Activated naive CD4-positive, alpha-beta T cell treated with anti-CD3 and anti-CD28 coated beads for 36 hours (primary cell): ENCODE measurements around the gene VWA5B1. TPM values are rescaled to one million over a fixed set of nuclear protein-coding genes. Genes with fewer than 3 reads are reported as not detected.

Experiments
- CTCF ChIA-PET: fragments of 350-600 bp; sonication (Branson Sonifier 250); formaldehyde crosslinking; loops from one replicate; lab custom pipeline; 2021; ENCODE audit warnings: antibody characterized with exemption; lab: Charles Lee
- DNase-seq: peaks from one replicate; pipeline ENCODE4 v3.0.0-alpha.2; 2020
- H3K27ac Mint-ChIP-seq: one replicate; pipeline ENCODE4 v1.8.0; 2021; ENCODE audit warnings: mild to moderate bottlenecking, mixed read lengths
- H3K27me3 Mint-ChIP-seq: one replicate; pipeline ENCODE4 v1.8.0; 2021; ENCODE audit warnings: low read depth, mixed read lengths
- H3K36me3 Mint-ChIP-seq: one replicate; pipeline ENCODE4 v1.8.0; 2021; ENCODE audit warnings: low read depth, mixed read lengths
- H3K4me1 Mint-ChIP-seq: one replicate; pipeline ENCODE4 v1.8.0; 2021; ENCODE audit warnings: low read depth, mixed read lengths
- H3K4me3 Mint-ChIP-seq: one replicate; pipeline ENCODE4 v1.8.0; 2021; ENCODE audit warnings: mild to moderate bottlenecking, moderate library complexity, mixed read lengths
- H3K9me3 Mint-ChIP-seq: one replicate; pipeline ENCODE4 v1.8.0; 2021; ENCODE audit warnings: mixed read lengths
- intact Hi-C: fragments of 100-400 bp; cut with micrococcal nuclease; formaldehyde crosslinking; loops from one replicate; pipeline ENCODE4 v1.15.1; 2023
- total RNA-seq, 2 experiments: library from RNA; stranded (reverse); gene quantifications; one replicate each; pipeline ENCODE4 v1.2.3, GENCODE V29; 2021

VWA5B1 gene
- total RNA-seq, 2 experiments from 2014 or later: not detected

GRCh38 chr1:20317471-20317870, 26.8 kb downstream of the VWA5B1 start:
- Mint-ChIP-seq H3K27me3 (no peaks in the 10 kb centered on the region), H3K27ac (no peak overlapping the region), H3K4me3 (no peak overlapping the region), H3K36me3 (no peaks in the 10 kb centered on the region), H3K4me1 (peaks cover 19% of the 10 kb centered on the region), H3K9me3 (no peaks in the 10 kb centered on the region)
- intact Hi-C loops: no loop called here
- CTCF ChIA-PET: interaction anchor here (0.6 to 0.8 kb wide), 4 partner anchors 100 to 391 kb away, joined by 3 to 4 read pairs (median 3); no protein-coding TSS in a partner anchor
- DNase-seq: no peak

- CTCF ChIA-PET: interaction anchor here (0.5 kb wide), 1 partner anchor 679 kb away, joined by 4 read pairs; no protein-coding TSS in a partner anchor
- Mint-ChIP-seq H3K36me3 (no peaks in the 10 kb centered on the region), H3K4me1 (peaks cover 28% of the 10 kb centered on the region), H3K27ac (no peak overlapping the region), H3K9me3 (no peaks in the 10 kb centered on the region), H3K27me3 (no peaks in the 10 kb centered on the region), H3K4me3 (no peak overlapping the region)
- intact Hi-C loops: no loop called here
- no peak for DNase-seq
Observed at GRCh38 chr1:20318521-20318920, 27.8 kb downstream of the VWA5B1 start.

GRCh38 chr1:20318971-20319370, 28.3 kb downstream of the VWA5B1 start:
- no peak for DNase-seq
- Mint-ChIP-seq H3K36me3 (no peaks in the 10 kb centered on the region), H3K4me1 (peaks cover 28% of the 10 kb centered on the region), H3K27ac (no peak overlapping the region), H3K9me3 (no peaks in the 10 kb centered on the region), H3K27me3 (no peaks in the 10 kb centered on the region), H3K4me3 (no peak overlapping the region)
- CTCF ChIA-PET: no interaction called here
- intact Hi-C loops: no loop called here

- intact Hi-C loops: loop anchor here (10.0 kb wide), 1 partner anchor 605 kb away; no protein-coding TSS in a partner anchor
- Mint-ChIP-seq H3K27me3 (peaks cover 2% of the 10 kb centered on the region), H3K9me3 (no peaks in the 10 kb centered on the region), H3K27ac (no peak overlapping the region), H3K4me1 (peaks cover 28% of the 10 kb centered on the region), H3K4me3 (no peak overlapping the region), H3K36me3 (no peaks in the 10 kb centered on the region)
- CTCF ChIA-PET: no interaction called here
- DNase-seq: no peak
Observed at GRCh38 chr1:20319456-20320220, 29.0 kb downstream of the VWA5B1 start.

GRCh38 chr1:20320704-20321103, 30.0 kb downstream of the VWA5B1 start:
- Mint-ChIP-seq H3K4me1 (peaks cover 28% of the 10 kb centered on the region), H3K4me3 (no peak overlapping the region), H3K27ac (no peak overlapping the region), H3K27me3 (peaks cover 2% of the 10 kb centered on the region), H3K36me3 (no peaks in the 10 kb centered on the region), H3K9me3 (no peaks in the 10 kb centered on the region)
- CTCF ChIA-PET: interaction anchor here (0.6 kb wide), 1 partner anchor 648 kb away, joined by 8 read pairs; no protein-coding TSS in a partner anchor
- DNase-seq: no peak
- intact Hi-C loops: loop anchor here (10.0 kb wide), 1 partner anchor 606 kb away; no protein-coding TSS in a partner anchor

GRCh38 chr1:20321573-20321972, 30.9 kb downstream of the VWA5B1 start:
- H3K36me3 Mint-ChIP-seq: no peaks in the 10 kb centered on the region
- CTCF ChIA-PET: interaction anchor here (0.5 to 0.6 kb wide), 2 partner anchors 149 to 649 kb away, joined by 4 to 8 read pairs; no protein-coding TSS in a partner anchor
- peaks cover 28% of the 10 kb centered on the region for H3K4me1 Mint-ChIP-seq
- peaks cover 2% of the 10 kb centered on the region for H3K27me3 Mint-ChIP-seq
- no peaks in the 10 kb centered on the region for H3K9me3 Mint-ChIP-seq
- intact Hi-C loops: loop anchor here (10.0 kb wide), 1 partner anchor 607 kb away; no protein-coding TSS in a partner anchor
- peak overlapping the region; percentile 10 for H3K4me3 Mint-ChIP-seq
- DNase-seq: no peak
- no peak overlapping the region for H3K27ac Mint-ChIP-seq

GRCh38 chr1:20322081-20322824, 31.6 kb downstream of the VWA5B1 start:
- CTCF ChIA-PET: interaction anchor here (0.5 to 2.1 kb wide), 3 partner anchors 13 to 148 kb away, joined by 3 to 7 read pairs (median 4); no protein-coding TSS in a partner anchor

GRCh38 chr1:20322825-20323612, 32.3 kb downstream of the VWA5B1 start:
- H3K27me3 Mint-ChIP-seq: peaks cover 6% of the 10 kb centered on the region
- intact Hi-C loops: loop anchor here (1.0 to 10.0 kb wide), 3 partner anchors 36 to 608 kb away; no protein-coding TSS in a partner anchor
- no peaks in the 10 kb centered on the region for H3K9me3 Mint-ChIP-seq
- peak overlapping the region; percentile 23 for H3K4me3 Mint-ChIP-seq
- peak overlapping the region; percentile 73 for H3K27ac Mint-ChIP-seq
- peaks cover 28% of the 10 kb centered on the region for H3K4me1 Mint-ChIP-seq
- DNase-seq: peak; percentile 72
- H3K36me3 Mint-ChIP-seq: no peaks in the 10 kb centered on the region
- CTCF ChIA-PET: interaction anchor here (0.9 to 2.1 kb wide), 3 partner anchors 13 to 111 kb away, joined by 3 to 7 read pairs (median 4); no protein-coding TSS in a partner anchor

More at GRCh38 chr1:20322081-20322824, 31.6 kb downstream of the VWA5B1 start:
- peak overlapping the region; percentile 73 for H3K27ac Mint-ChIP-seq
- no peaks in the 10 kb centered on the region for H3K36me3 Mint-ChIP-seq
- H3K9me3 Mint-ChIP-seq: no peaks in the 10 kb centered on the region
- DNase-seq: peak; percentile 63
- peaks cover 28% of the 10 kb centered on the region for H3K4me1 Mint-ChIP-seq
- H3K27me3 Mint-ChIP-seq: peaks cover 2% of the 10 kb centered on the region
- intact Hi-C loops: loop anchor here (1.0 to 10.0 kb wide), 3 partner anchors 37 to 607 kb away; no protein-coding TSS in a partner anchor
- peak overlapping the region; percentile 7 for H3K4me3 Mint-ChIP-seq

- intact Hi-C loops: loop anchor here (10.0 kb wide), 1 partner anchor 609 kb away; no protein-coding TSS in a partner anchor
- no peak overlapping the region for H3K27ac Mint-ChIP-seq
- peaks cover 28% of the 10 kb centered on the region for H3K4me1 Mint-ChIP-seq
- H3K9me3 Mint-ChIP-seq: no peaks in the 10 kb centered on the region
- no peaks in the 10 kb centered on the region for H3K36me3 Mint-ChIP-seq
- no peak for DNase-seq
- H3K27me3 Mint-ChIP-seq: peaks cover 8% of the 10 kb centered on the region
- no peak overlapping the region for H3K4me3 Mint-ChIP-seq
- CTCF ChIA-PET: interaction anchor here (0.9 to 2.1 kb wide), 3 partner anchors 12 to 111 kb away, joined by 3 to 7 read pairs (median 4); no protein-coding TSS in a partner anchor
Observed at GRCh38 chr1:20323613-20323920, 32.9 kb downstream of the VWA5B1 start.

GRCh38 chr1:20324704-20325406, 34.2 kb downstream of the VWA5B1 start:
- CTCF ChIA-PET: interaction anchor here (1.0 kb wide), 1 partner anchor 166 kb away, joined by 4 read pairs; no protein-coding TSS in a partner anchor

GRCh38 chr1:20325407-20325843, 34.8 kb downstream of the VWA5B1 start:
- H3K27ac Mint-ChIP-seq: no peak overlapping the region
- DNase-seq: no peak
- CTCF ChIA-PET: no interaction called here
- H3K4me3 Mint-ChIP-seq: no peak overlapping the region
- H3K36me3 Mint-ChIP-seq: no peaks in the 10 kb centered on the region
- intact Hi-C loops: loop anchor here (10.0 kb wide), 1 partner anchor 611 kb away; no protein-coding TSS in a partner anchor
- H3K9me3 Mint-ChIP-seq: no peaks in the 10 kb centered on the region
- H3K27me3 Mint-ChIP-seq: peaks cover 8% of the 10 kb centered on the region
- peaks cover 28% of the 10 kb centered on the region for H3K4me1 Mint-ChIP-seq

More at GRCh38 chr1:20324704-20325406, 34.2 kb downstream of the VWA5B1 start:
- Mint-ChIP-seq H3K9me3 (no peaks in the 10 kb centered on the region), H3K36me3 (no peaks in the 10 kb centered on the region), H3K27ac (no peak overlapping the region), H3K27me3 (peaks cover 8% of the 10 kb centered on the region), H3K4me1 (peaks cover 28% of the 10 kb centered on the region), H3K4me3 (no peak overlapping the region)
- intact Hi-C loops: loop anchor here (10.0 kb wide), 1 partner anchor 610 kb away; no protein-coding TSS in a partner anchor
- no peak for DNase-seq
